Measurements from ENCODE around the gene MGAT5.

MGAT5 gene

GRCh38 chr2:134347756-134348155 is 93.9 kb downstream of the MGAT5 start:
- Histone ChIP-seq H3K27me3 (ENCODE audit: insufficient read depth, poor library complexity, severe bottlenecking) (no peaks in the 10 kb centered on the region), H3K36me3 (ENCODE audit: low read depth) (peaks cover 2% of the 10 kb centered on the region; the same call in 1 of the 2 replicates), H3K4me3 (ENCODE audit: severe bottlenecking) (no peak overlapping the region), H3K27ac (ENCODE audit: poor library complexity, severe bottlenecking) (no peak overlapping the region), H3K4me1 (ENCODE audit: insufficient read depth, poor library complexity, severe bottlenecking) (no peaks in the 10 kb centered on the region), H3K9me3 (ENCODE audit: severe bottlenecking) (no peaks in the 10 kb centered on the region)
- DNase-seq (ENCODE audit: low spot score) (no peak), ATAC-seq (ENCODE audit: low read depth) (no peak)
- no peak for TF ChIP-seq CTCF (IDR thresholded peaks at IDR 0.05; ENCODE audit: poor library complexity, severe bottlenecking)

- H3K36me3 ChIP-seq (ENCODE audit: low read depth): peaks cover 6% of the 10 kb centered on the region; the same call in 1 of the 2 replicates
- ATAC-seq (ENCODE audit: low read depth) (no peak), DNase-seq (ENCODE audit: low spot score) (no peak)
- no peak overlapping the region for H3K27ac ChIP-seq (ENCODE audit: poor library complexity, severe bottlenecking)
- no peaks in the 10 kb centered on the region for H3K27me3 ChIP-seq (ENCODE audit: insufficient read depth, poor library complexity, severe bottlenecking)
- TF ChIP-seq CTCF (IDR thresholded peaks at IDR 0.05; ENCODE audit: poor library complexity, severe bottlenecking): no peak
- no peaks in the 10 kb centered on the region for H3K9me3 ChIP-seq (ENCODE audit: severe bottlenecking)
- no peak overlapping the region for H3K4me3 ChIP-seq (ENCODE audit: severe bottlenecking)
- H3K4me1 ChIP-seq (ENCODE audit: insufficient read depth, poor library complexity, severe bottlenecking): no peaks in the 10 kb centered on the region
Observed at GRCh38 chr2:134348239-134348638, 94.4 kb downstream of the MGAT5 start.

GRCh38 chr2:134348760-134349159 is 94.9 kb downstream of the MGAT5 start:
- Histone ChIP-seq H3K27me3 (ENCODE audit: insufficient read depth, poor library complexity, severe bottlenecking) (no peaks in the 10 kb centered on the region), H3K27ac (ENCODE audit: poor library complexity, severe bottlenecking) (no peak overlapping the region), H3K4me3 (ENCODE audit: severe bottlenecking) (no peak overlapping the region), H3K36me3 (ENCODE audit: low read depth) (peaks cover 6% of the 10 kb centered on the region; the same call in 1 of the 2 replicates), H3K4me1 (ENCODE audit: insufficient read depth, poor library complexity, severe bottlenecking) (no peaks in the 10 kb centered on the region), H3K9me3 (ENCODE audit: severe bottlenecking) (no peaks in the 10 kb centered on the region)
- no peak for DNase-seq (ENCODE audit: low spot score)
- TF ChIP-seq CTCF (IDR thresholded peaks at IDR 0.05; ENCODE audit: poor library complexity, severe bottlenecking): no peak
- ATAC-seq (ENCODE audit: low read depth): no peak

- TF ChIP-seq CTCF (IDR thresholded peaks at IDR 0.05; ENCODE audit: poor library complexity, severe bottlenecking): no peak
- no peak for ATAC-seq (ENCODE audit: low read depth)
- Histone ChIP-seq H3K27me3 (ENCODE audit: insufficient read depth, poor library complexity, severe bottlenecking) (no peaks in the 10 kb centered on the region), H3K36me3 (ENCODE audit: low read depth) (peaks cover 6% of the 10 kb centered on the region; the same call in 1 of the 2 replicates), H3K4me1 (ENCODE audit: insufficient read depth, poor library complexity, severe bottlenecking) (no peaks in the 10 kb centered on the region), H3K9me3 (ENCODE audit: severe bottlenecking) (no peaks in the 10 kb centered on the region), H3K27ac (ENCODE audit: poor library complexity, severe bottlenecking) (no peak overlapping the region), H3K4me3 (ENCODE audit: severe bottlenecking) (no peak overlapping the region)
- no peak for DNase-seq (ENCODE audit: low spot score)
Observed at GRCh38 chr2:134351016-134351415, 97.1 kb downstream of the MGAT5 start.

GRCh38 chr2:134351899-134352298 is 98.0 kb downstream of the MGAT5 start:
- no peak for DNase-seq (ENCODE audit: low spot score)
- no peaks in the 10 kb centered on the region for H3K9me3 ChIP-seq (ENCODE audit: severe bottlenecking)
- H3K27ac ChIP-seq (ENCODE audit: poor library complexity, severe bottlenecking): no peak overlapping the region
- no peak overlapping the region for H3K4me3 ChIP-seq (ENCODE audit: severe bottlenecking)
- H3K27me3 ChIP-seq (ENCODE audit: insufficient read depth, poor library complexity, severe bottlenecking): no peaks in the 10 kb centered on the region
- no peak for TF ChIP-seq CTCF (IDR thresholded peaks at IDR 0.05; ENCODE audit: poor library complexity, severe bottlenecking)
- ATAC-seq (ENCODE audit: low read depth): no peak
- H3K36me3 ChIP-seq (ENCODE audit: low read depth): peaks cover 6% of the 10 kb centered on the region; the same call in 1 of the 2 replicates
- no peaks in the 10 kb centered on the region for H3K4me1 ChIP-seq (ENCODE audit: insufficient read depth, poor library complexity, severe bottlenecking)
